Thoracic aorta endothelial cell (primary cell): ENCODE data around the gene CBLIF. TPM values are rescaled to one million over a fixed set of nuclear protein-coding genes. Genes with fewer than 3 reads are reported as not detected.

Experiments
- total RNA-seq: library from RNA; depleted of rRNA; stranded (reverse); fragments of >200 nt; gene quantifications from 2 replicates; pipeline ENCODE4 v1.2.3, GENCODE V29; 2012

The CBLIF gene
- not detected in 2 replicates for total RNA-seq

GRCh38 chr11:59845399-59845798, at the start of gene CBLIF:
Gene CBLIF (minus strand): TSS chr11:59845499. CDS start chr11:59845453, 46 bp downstream.

GRCh38 chr11:59878575-59878974, 33.3 kb upstream of the CBLIF start, which contains the start of gene OOSP3:
Gene OOSP3 (plus strand): TSS chr11:59878782. CDS start chr11:59878809, 27 bp downstream.

GRCh38 chr11:59866397-59866796, 21.1 kb upstream of the CBLIF start, which contains the start of gene TCN1:
Gene TCN1 (minus strand): TSS chr11:59866487. CDS start chr11:59866470, 17 bp downstream.

GRCh38 chr11:59810189-59810910, 34.9 kb downstream of the CBLIF start, which contains the start of gene MRPL16:
Gene MRPL16 (minus strand): TSS chr11:59810778. CDS start chr11:59810658, 120 bp downstream.

Other genes starting within 250 kb of the CBLIF start
- gene OSBP, start 229.7 kb downstream of the CBLIF start, total RNA-seq: 43.1 and 45.8 TPM in 2 replicates
- gene PATL1, start 176.5 kb downstream of the CBLIF start, total RNA-seq: 17.2 and 21.5 TPM in 2 replicates
- not detected in 2 replicates for gene OR10V1, start 131.7 kb downstream of the CBLIF start, total RNA-seq
- 50.3 and 58.0 TPM in 2 replicates for gene STX3, start 90.1 kb downstream of the CBLIF start, total RNA-seq
- gene MRPL16, start 34.7 kb downstream of the CBLIF start, total RNA-seq: 52.3 and 52.4 TPM in 2 replicates
- gene TCN1, start 21.0 kb upstream of the CBLIF start, total RNA-seq: not detected in 2 replicates
- gene OOSP3, start 33.3 kb upstream of the CBLIF start, total RNA-seq: not detected in 2 replicates
- gene OOSP1, start 92.9 kb upstream of the CBLIF start, total RNA-seq: not detected in 2 replicates
- not detected in 2 replicates for gene OOSP4A, start 118.5 kb upstream of the CBLIF start, total RNA-seq
- not detected in 2 replicates for gene OOSP4B, start 171.7 kb upstream of the CBLIF start, total RNA-seq
- not detected in 2 replicates for gene OOSP2, start 194.9 kb upstream of the CBLIF start, total RNA-seq
- gene MS4A3, start 211.2 kb upstream of the CBLIF start, total RNA-seq: not detected in 2 replicates
- gene MS4A2, start 243.2 kb upstream of the CBLIF start, total RNA-seq: not detected in 2 replicates